Subcutaneous abdominal adipose tissue (tissue), 5 donors: ENCODE measurements around the gene AIFM3.

ENCODE experiments used
- H3K27ac ChIP-seq: one replicate; pipeline ENCODE4 v1.7.0; 2013; ENCODE audit warnings: low read depth, mild to moderate bottlenecking, inconsistent platforms, low read length, moderate library complexity
- H3K27me3 ChIP-seq, 5 donors: one replicate each; pipeline ENCODE4 v1.7.0; 2013; ENCODE audit warnings: low read length in 5 of 5, inconsistent platforms in 1 of 5; ENCODE audit not compliant: control insufficient read depth in 5 of 5, insufficient read depth in 4 of 5
- H3K36me3 ChIP-seq, 5 donors: one replicate each; pipeline ENCODE4 v1.7.0; 2013; ENCODE audit warnings: low read length in 5 of 5; ENCODE audit not compliant: control insufficient read depth in 5 of 5, insufficient read depth in 5 of 5
- H3K4me1 ChIP-seq, 5 donors: one replicate each; pipeline ENCODE4 v1.7.0; 2013; ENCODE audit warnings: low read length in 5 of 5, mild to moderate bottlenecking in 3 of 5, moderate library complexity in 1 of 5; ENCODE audit not compliant: control insufficient read depth in 5 of 5, insufficient read depth in 5 of 5
- H3K4me3 ChIP-seq, 5 donors: one replicate each; pipeline ENCODE4 v1.7.0; 2013; ENCODE audit warnings: low read length in 5 of 5, low read depth in 1 of 5
- H3K9ac ChIP-seq, 5 donors: one replicate each; pipeline ENCODE4 v1.7.0; 2013; ENCODE audit warnings: low read length in 5 of 5, mild to moderate bottlenecking in 4 of 5, moderate library complexity in 3 of 5
- H3K9me3 ChIP-seq, 5 donors: one replicate each; pipeline ENCODE4 v1.7.0; 2013; ENCODE audit warnings: low read length in 5 of 5; ENCODE audit not compliant: control insufficient read depth in 5 of 5
- donor health status: healthy.
- donor health status: healthy.
- donor health status: healthy.
- donor health status: healthy.
- donor health status: healthy.

The AIFM3 gene

DNA sequence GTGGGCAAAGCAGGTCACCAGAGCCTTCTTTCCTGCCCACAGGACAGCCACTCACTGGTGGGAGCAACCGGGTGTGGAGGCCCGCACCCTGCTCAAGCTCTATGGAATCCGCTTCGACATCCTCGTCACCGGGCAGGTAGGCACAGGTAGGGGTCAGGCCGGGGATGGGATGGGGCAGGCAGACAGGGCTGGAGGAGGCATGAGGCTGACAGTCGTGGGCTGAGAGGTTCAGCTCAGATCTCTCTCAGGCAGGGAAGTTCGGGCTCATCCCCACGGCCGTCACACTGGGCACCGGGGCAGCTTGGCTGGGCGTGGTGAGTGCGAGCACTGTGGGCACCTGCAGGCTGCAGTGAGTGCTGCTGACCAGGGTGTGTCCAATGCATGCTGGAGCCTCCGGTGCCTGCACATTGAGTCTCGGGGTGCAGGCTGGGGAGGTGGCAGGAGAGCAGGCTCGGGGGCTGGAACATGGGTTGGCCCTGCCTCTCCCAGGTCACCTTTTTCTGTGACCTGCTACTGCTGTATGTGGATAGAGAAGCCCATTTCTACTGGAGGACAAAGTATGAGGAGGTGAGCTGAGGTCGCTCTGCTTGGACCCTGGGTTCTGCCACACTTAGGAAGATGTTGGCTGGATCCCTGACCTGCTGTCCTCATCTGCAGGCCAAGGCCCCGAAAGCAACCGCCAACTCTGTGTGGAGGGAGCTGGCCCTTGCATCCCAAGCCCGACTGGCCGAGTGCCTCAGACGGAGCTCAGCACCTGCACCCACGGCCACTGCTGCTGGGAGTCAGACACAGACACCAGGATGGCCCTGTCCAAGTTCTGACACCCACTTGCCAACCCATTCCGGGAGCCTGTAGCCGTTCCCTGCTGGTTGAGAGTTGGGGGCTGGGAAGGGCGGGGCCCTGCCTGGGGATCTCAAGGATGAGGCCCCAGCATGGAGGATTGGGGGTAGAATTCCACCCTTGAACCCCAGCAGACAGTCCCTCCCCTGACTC is 59.0 kb downstream of the AIFM3 start:
- no peak overlapping the region for H3K4me3 ChIP-seq
- H3K9me3 ChIP-seq: no peaks in the 10 kb centered on the region
- H3K27ac ChIP-seq: no peak overlapping the region
- peaks cover 0 to 11% (median 7%) of the 10 kb centered on the region in 5 donors for H3K27me3 ChIP-seq
- no peak overlapping the region for H3K9ac ChIP-seq
- peaks cover 0 to 9% (median 0%) of the 10 kb centered on the region in 5 donors for H3K4me1 ChIP-seq
- H3K36me3 ChIP-seq: peaks cover 0 to 2% (median 0%) of the 10 kb centered on the region in 5 donors

- Histone ChIP-seq H3K4me3 (no peak overlapping the region), H3K9ac (no peak overlapping the region), H3K36me3 (peaks cover 0 to 2% (median 0%) of the 10 kb centered on the region in 5 donors), H3K27me3 (peaks cover 3 to 21% (median 11%) of the 10 kb centered on the region in 5 donors), H3K9me3 (no peaks in the 10 kb centered on the region), H3K27ac (no peak overlapping the region), H3K4me1 (peaks cover 0 to 15% (median 6%) of the 10 kb centered on the region in 5 donors)
Measured at GRCh38 chr22:21026783-21027692, 60.0 kb downstream of the AIFM3 start.

DNA sequence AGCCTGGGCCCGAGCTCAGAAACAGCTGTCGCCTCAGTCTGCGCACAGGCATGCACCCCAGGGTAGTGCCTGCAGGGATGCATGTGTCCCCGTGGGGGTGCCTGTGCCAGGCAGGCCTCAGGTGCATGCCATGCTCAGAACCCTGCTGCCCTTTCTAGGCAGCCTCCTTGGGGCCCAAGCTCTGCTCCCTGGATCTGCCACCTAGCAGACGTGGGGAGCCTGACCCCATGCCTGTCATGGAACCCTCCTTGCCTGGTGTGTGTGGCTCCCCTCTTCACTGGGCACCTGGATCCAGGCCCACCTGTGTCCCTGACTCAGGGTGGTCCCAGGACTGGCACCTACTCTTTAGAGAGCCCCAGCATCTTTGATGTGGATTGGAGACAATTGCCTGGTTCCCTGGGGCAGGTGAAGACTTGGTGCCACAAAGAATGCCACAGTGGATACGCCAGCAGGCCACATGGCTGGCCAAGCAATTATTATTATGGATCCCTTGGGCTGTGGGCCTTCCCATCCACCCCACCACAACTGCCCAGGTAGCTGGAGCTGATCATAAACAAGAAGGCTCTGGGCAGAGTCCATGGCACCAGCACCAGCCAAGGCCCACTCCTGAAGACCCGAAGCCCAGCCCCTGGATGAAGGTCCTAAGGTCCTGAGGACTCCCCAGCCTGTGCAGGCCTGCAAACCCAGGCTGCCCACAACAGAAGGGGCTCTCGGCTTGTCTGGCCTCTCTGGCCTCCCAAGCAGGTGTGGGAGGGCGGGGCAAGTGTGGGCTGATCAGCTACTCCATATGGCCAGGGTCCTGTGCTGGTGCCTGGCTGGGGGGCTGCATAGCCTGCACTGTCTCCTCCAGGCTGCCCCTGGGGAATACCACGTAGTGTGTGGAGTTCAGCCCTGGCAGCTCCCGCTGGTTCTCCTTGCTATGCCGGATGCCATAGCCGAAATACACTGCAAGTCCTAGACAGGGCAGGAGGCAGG is 61.5 kb downstream of the AIFM3 start:
- H3K9me3 ChIP-seq: no peaks in the 10 kb centered on the region
- H3K9ac ChIP-seq: no peak overlapping the region
- no peak overlapping the region for H3K27ac ChIP-seq
- peaks cover 3 to 23% (median 11%) of the 10 kb centered on the region in 5 donors for H3K27me3 ChIP-seq
- H3K4me1 ChIP-seq: peaks cover 0 to 28% (median 18%) of the 10 kb centered on the region in 5 donors
- peaks cover 0 to 2% (median 0%) of the 10 kb centered on the region in 5 donors for H3K36me3 ChIP-seq
- no peak overlapping the region for H3K4me3 ChIP-seq

GRCh38 chr22:21029486-21030025 is 62.5 kb downstream of the AIFM3 start:
- Histone ChIP-seq H3K4me3 (no peak overlapping the region), H3K27me3 (peaks cover 3 to 23% (median 11%) of the 10 kb centered on the region in 5 donors), H3K4me1 (peaks cover 0 to 28% (median 18%) of the 10 kb centered on the region in 5 donors), H3K27ac (no peak overlapping the region), H3K36me3 (peaks cover 0 to 2% (median 0%) of the 10 kb centered on the region in 5 donors), H3K9me3 (no peaks in the 10 kb centered on the region), H3K9ac (no peak overlapping the region)

GRCh38 chr22:21030032-21030431 is 63.0 kb downstream of the AIFM3 start:
- Histone ChIP-seq H3K9me3 (no peaks in the 10 kb centered on the region), H3K36me3 (peaks cover 0 to 2% (median 0%) of the 10 kb centered on the region in 5 donors), H3K9ac (no peak overlapping the region), H3K4me1 (peaks cover 0 to 28% (median 18%) of the 10 kb centered on the region in 5 donors), H3K27ac (no peak overlapping the region), H3K4me3 (no peak overlapping the region), H3K27me3 (peaks cover 3 to 23% (median 11%) of the 10 kb centered on the region in 5 donors)
